Measurements from ENCODE around the gene SLC40A1. TPM values are rescaled to one million over a fixed set of nuclear protein-coding genes. Genes with fewer than 3 reads are reported as not detected.

The SLC40A1 gene
- total RNA-seq, 1 experiment from 2014 or later, result not detected

DNA sequence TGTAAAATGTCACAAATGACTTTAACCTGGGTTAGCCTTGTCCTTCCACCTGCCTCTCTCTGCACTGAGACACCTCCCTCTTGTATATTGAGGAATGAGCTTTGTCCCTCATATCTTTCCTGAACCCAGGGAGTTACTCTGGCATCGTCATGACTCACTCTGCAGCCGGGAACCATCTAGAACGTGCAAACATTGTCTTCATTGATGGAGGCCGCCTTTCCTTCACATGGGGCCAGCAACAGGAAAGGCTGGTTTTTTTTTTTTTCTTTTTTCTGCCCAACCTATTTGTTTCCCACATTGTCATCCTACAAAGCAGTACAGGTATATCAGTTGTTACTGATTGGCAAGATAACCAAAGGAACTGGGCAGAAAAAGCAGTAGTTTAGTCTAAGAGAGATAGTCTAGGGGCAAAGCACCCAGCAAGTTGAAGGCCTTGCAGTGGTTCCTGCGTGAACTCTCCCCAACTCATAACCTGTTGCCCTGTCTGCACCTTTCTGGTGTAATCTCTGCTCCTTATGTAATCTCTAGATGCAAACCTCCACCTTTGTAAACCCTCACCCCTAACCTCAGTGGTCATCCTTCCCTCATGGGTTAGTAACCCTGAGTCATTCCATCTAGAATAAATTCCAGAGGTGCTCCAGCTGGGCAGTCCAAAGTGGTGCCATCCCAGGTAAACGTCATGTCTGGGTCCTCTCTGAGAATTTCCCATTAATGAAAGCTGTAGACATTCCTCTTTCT is 38.3 kb downstream of the SLC40A1 start:
- TF ChIP-seq CTCF (conservative IDR thresholded peaks at IDR 0.05), result no peak
- no peak overlapping the region for H2BK120ac ChIP-seq (ENCODE audit: low read depth, low read length, poor library complexity, severe bottlenecking)
- H3K4me1 Mint-ChIP-seq, result no peaks in the 10 kb centered on the region
- H3K36me3 Mint-ChIP-seq (ENCODE audit: insufficient read depth in 1 of 3, low read depth in 3 of 3), result no peaks in the 10 kb centered on the region
- H4K91ac ChIP-seq (ENCODE audit: insufficient read length, low read depth, low read length), result no peak overlapping the region
- H3K9me3 ChIP-seq (ENCODE audit: control insufficient read depth, low read depth, low read length), result no peaks in the 10 kb centered on the region
- H2BK12ac ChIP-seq (ENCODE audit: insufficient read length, low read depth, low read length), result no peak overlapping the region
- H3K27ac ChIP-seq (ENCODE audit: insufficient read length, low read depth, low read length), result no peak overlapping the region
- no peaks in the 10 kb centered on the region for H3K27me3 ChIP-seq (ENCODE audit: insufficient read depth, low read length)
- H2AK5ac ChIP-seq (ENCODE audit: insufficient read length, low read length), result no peak overlapping the region
- no peak overlapping the region for H3K4me3 Mint-ChIP-seq
- no peak overlapping the region for H2BK20ac ChIP-seq (ENCODE audit: low read depth, low read length, poor library complexity, severe bottlenecking)
- no peak overlapping the region for H3K23ac ChIP-seq (ENCODE audit: insufficient read length, low read depth, low read length)
- no peak for DNase-seq
- H3K27me3 Mint-ChIP-seq (ENCODE audit: low read depth), result peaks cover 3% of the 10 kb centered on the region
- no peak overlapping the region for H3K56ac ChIP-seq (ENCODE audit: insufficient read length, low read depth, low read length)
- H4K8ac ChIP-seq (replicated peaks; ENCODE audit: insufficient read length, low read depth, low read length), result no peak overlapping the region
- H3K27ac Mint-ChIP-seq, result no peak overlapping the region
- H3K4me1 ChIP-seq (ENCODE audit: insufficient read depth, low read length), result no peaks in the 10 kb centered on the region
- H3K14ac ChIP-seq (ENCODE audit: insufficient read depth, low read length), result no peak overlapping the region
- H3K4ac ChIP-seq (ENCODE audit: low read depth, low read length), result no peak overlapping the region
- no peaks in the 10 kb centered on the region for H4K20me1 ChIP-seq (ENCODE audit: control insufficient read depth, insufficient read depth, insufficient read length)
- H3K23me2 ChIP-seq (ENCODE audit: insufficient read length, low read depth, low read length, poor library complexity, severe bottlenecking), result no peaks in the 10 kb centered on the region
- H2AFZ ChIP-seq (ENCODE audit: low read length), result no peak overlapping the region
- no peak overlapping the region for H3K4me2 ChIP-seq (ENCODE audit: insufficient read depth, insufficient read length, low read length)
- no peak overlapping the region for H3T11ph ChIP-seq (ENCODE audit: low read length)
- H3K9me3 Mint-ChIP-seq, result no peaks in the 10 kb centered on the region
- H4K5ac ChIP-seq (ENCODE audit: insufficient read length, low read depth, low read length), result no peak overlapping the region
- H3K18ac ChIP-seq (ENCODE audit: insufficient read length, low read depth, low read length), result no peak overlapping the region
- H3K79me2 ChIP-seq (ENCODE audit: insufficient read depth, low read length), result no peaks in the 10 kb centered on the region
- no peak overlapping the region for H2BK15ac ChIP-seq (ENCODE audit: low read depth, low read length)
- no peaks in the 10 kb centered on the region for H3K79me1 ChIP-seq (ENCODE audit: insufficient read depth, low read depth, low read length, poor library complexity, severe bottlenecking)
- no peak overlapping the region for H2BK5ac ChIP-seq (ENCODE audit: insufficient read length, low read length)
- WGBS (ENCODE audit: extremely low coverage, insufficient read length, low lambda C conversion rate), result no CpG with 5 or more reads among the region's 6 CpGs
- H3K9ac ChIP-seq (ENCODE audit: extremely low read depth, insufficient read length, low read length), result no peak overlapping the region
